ENCODE results near the gene FIGN. TPM values are rescaled to one million over a fixed set of nuclear protein-coding genes. Genes with fewer than 3 reads are reported as not detected.

Gene FIGN
- total and polyA plus RNA-seq, 2 of the 8 experiments (the other 6 are each of a cell fraction or from before 2014, with no cell fraction given), result 5.0 to 22.8 TPM

GRCh38 chr2:163682695-163683094 is 53.1 kb downstream of the FIGN start:
- CTCF ChIA-PET (ENCODE audit: partially characterized antibody), result interaction anchor here (1.2 kb wide), 1 partner anchor 47 kb away, joined by 3 read pairs; no protein-coding TSS in a partner anchor
- TF ChIP-seq JUN (IDR thresholded peaks at IDR 0.05; ENCODE audit: low read depth, low read length) (no peak), SP2 (IDR thresholded peaks at IDR 0.05; ENCODE audit: low read length) (no peak), EGR1 (IDR thresholded peaks at IDR 0.05; ENCODE audit: borderline replicate concordance, low read depth, low read length) (no peak), JUND (IDR thresholded peaks at IDR 0.05; ENCODE audit: low read length) (no peak), SIRT6 (IDR thresholded peaks at IDR 0.05; ENCODE audit: low read length) (no peak), CBX8 (IDR thresholded peaks at IDR 0.05; ENCODE audit: borderline replicate concordance, low read depth, low read length) (no peak), SP4 (IDR thresholded peaks at IDR 0.05; ENCODE audit: low read length) (no peak), BCL11A (IDR thresholded peaks at IDR 0.05; ENCODE audit: low read depth in 2 of 2, low read length in 2 of 2) (no peak), YY1 (IDR thresholded peaks at IDR 0.05; ENCODE audit: low read depth, low read length) (no peak), GABPA (IDR thresholded peaks at IDR 0.05; ENCODE audit: borderline replicate concordance, insufficient read depth, low read length) (no peak), ATF3 (IDR thresholded peaks at IDR 0.05; ENCODE audit: insufficient read depth, low read depth, low read length) (no peak)
- TF ChIP-seq, protein P1, sequence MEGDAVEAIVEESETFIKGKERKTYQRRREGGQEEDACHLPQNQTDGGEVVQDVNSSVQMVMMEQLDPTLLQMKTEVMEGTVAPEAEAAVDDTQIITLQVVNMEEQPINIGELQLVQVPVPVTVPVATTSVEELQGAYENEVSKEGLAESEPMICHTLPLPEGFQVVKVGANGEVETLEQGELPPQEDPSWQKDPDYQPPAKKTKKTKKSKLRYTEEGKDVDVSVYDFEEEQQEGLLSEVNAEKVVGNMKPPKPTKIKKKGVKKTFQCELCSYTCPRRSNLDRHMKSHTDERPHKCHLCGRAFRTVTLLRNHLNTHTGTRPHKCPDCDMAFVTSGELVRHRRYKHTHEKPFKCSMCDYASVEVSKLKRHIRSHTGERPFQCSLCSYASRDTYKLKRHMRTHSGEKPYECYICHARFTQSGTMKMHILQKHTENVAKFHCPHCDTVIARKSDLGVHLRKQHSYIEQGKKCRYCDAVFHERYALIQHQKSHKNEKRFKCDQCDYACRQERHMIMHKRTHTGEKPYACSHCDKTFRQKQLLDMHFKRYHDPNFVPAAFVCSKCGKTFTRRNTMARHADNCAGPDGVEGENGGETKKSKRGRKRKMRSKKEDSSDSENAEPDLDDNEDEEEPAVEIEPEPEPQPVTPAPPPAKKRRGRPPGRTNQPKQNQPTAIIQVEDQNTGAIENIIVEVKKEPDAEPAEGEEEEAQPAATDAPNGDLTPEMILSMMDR (IDR thresholded peaks at IDR 0.05; ENCODE audit: control extremely low read depth in 1 of 3, insufficient read depth in 1 of 3, low read depth in 1 of 3, low read length in 3 of 3), result peak in 1 of 3 experiments; percentile 32; a peak in 1 of 4 replicates

More at GRCh38 chr2:163682695-163683094, 53.1 kb downstream of the FIGN start:
- Histone ChIP-seq H3K23me2 (ENCODE audit: low read depth, low read length) (no peaks in the 10 kb centered on the region), H3K9ac (replicated peaks in 1 of 4; ENCODE audit: extremely low read depth in 1 of 4, low read depth in 3 of 4, low read length in 3 of 4) (no peak overlapping the region), H3K14ac (ENCODE audit: insufficient read length) (no peak overlapping the region), H3K27ac (ENCODE audit: low read depth, low read length) (no peak overlapping the region), H3K4ac (replicated peaks; ENCODE audit: insufficient read length, low read depth, low read length) (no peak overlapping the region), H2AK5ac (ENCODE audit: low read depth, low read length) (no peak overlapping the region), H4K8ac (ENCODE audit: extremely low read depth, insufficient read depth, low read length) (no peak overlapping the region), H2BK12ac (ENCODE audit: low read depth, low read length) (no peak overlapping the region), H2BK20ac (ENCODE audit: low read length) (no peak overlapping the region), H3K56ac (replicated peaks; ENCODE audit: insufficient read length, low read depth, low read length) (no peak overlapping the region), H3K79me1 (ENCODE audit: low read depth, low read length) (0 out of 2 replicates have a peak, but pooled peaks cover 2% of the 10 kb centered on the region), H3K18ac (ENCODE audit: extremely low read depth, low read length) (no peak overlapping the region), H2BK15ac (ENCODE audit: low read length) (no peak overlapping the region), H2BK120ac (replicated peaks; ENCODE audit: low read depth, low read length) (no peak overlapping the region), H2AFZ (ENCODE audit: low read length) (no peak overlapping the region), H4K20me1 (replicated peaks in 1 of 2; ENCODE audit: control insufficient read depth in 1 of 2, insufficient read depth in 2 of 2, low read length in 2 of 2) (no peaks in the 10 kb centered on the region), H3K9me3 (ENCODE audit: insufficient read depth in 2 of 2, low read depth in 1 of 2, low read length in 1 of 2) (no peaks in the 10 kb centered on the region), H3K36me3 (ENCODE audit: control insufficient read depth in 2 of 4, insufficient read depth in 4 of 4, low read length in 3 of 4) (no peaks in the 10 kb centered on the region), H3K79me2 (ENCODE audit: control insufficient read depth in 1 of 2, insufficient read depth in 2 of 2, low read length in 2 of 2) (peaks cover 0 to 26% of the 10 kb centered on the region in 2 experiments; a peak in 3 of 4 replicates), H4K91ac (replicated peaks; ENCODE audit: insufficient read length, low read length) (no peak overlapping the region), H3K27me3 (replicated peaks in 1 of 4; ENCODE audit: control insufficient read depth in 3 of 4, extremely low read depth in 1 of 4, insufficient read depth in 3 of 4, low read length in 3 of 4) (no peaks in the 10 kb centered on the region), H4K5ac (ENCODE audit: insufficient read length, low read depth, low read length) (no peak overlapping the region), H3K4me1 (replicated peaks in 1 of 4; ENCODE audit: control insufficient read depth in 3 of 4, insufficient read depth in 4 of 4, low read length in 3 of 4) (no peaks in the 10 kb centered on the region; a peak in 1 of 7 replicates), H3K23ac (ENCODE audit: insufficient read length) (no peak overlapping the region), H2BK5ac (ENCODE audit: low read depth, low read length) (no peak overlapping the region), H3K4me2 (ENCODE audit: insufficient read depth in 1 of 2, low read depth in 2 of 2, low read length in 2 of 2) (no peak overlapping the region), H3K4me3 (ENCODE audit: extremely low read depth in 1 of 4, insufficient read depth in 2 of 4, low read depth in 3 of 4, low read length in 4 of 4) (no peak overlapping the region)
- no peak for DNase-seq (ENCODE audit: low read depth in 1 of 2, low spot score in 2 of 2)
- POLR2A ChIA-PET (ENCODE audit: partially characterized antibody), result interaction anchor here (1.1 kb wide), 1 partner anchor 9 kb away, joined by 3 read pairs; no protein-coding TSS in a partner anchor
- 85% methylated on average over 1 of the region's 1 CpG; no CpG with 5 or more reads in 1 of the 2 experiments for WGBS, 2 experiments (ENCODE audit: extremely low coverage in 1 of 2, insufficient coverage in 1 of 2, insufficient read length in 1 of 2, insufficient replicate concordance in 2 of 2, low coverage in 1 of 2, low lambda C conversion rate in 2 of 2, missing lambda C conversion rate in 1 of 2)
- no peak for FAIRE-seq

Measured in H1 (cell line).